Measurements from ENCODE around the gene SGTA. TPM values are rescaled to one million over a fixed set of nuclear protein-coding genes. Genes with fewer than 3 reads are reported as not detected.

The SGTA gene
- total and polyA plus RNA-seq, 2 of the 13 experiments (the other 11 are each of a cell fraction or from before 2014, with no cell fraction given): 43.9 to 47.4 TPM

GRCh38 chr19:2726904-2727639 is 56.0 kb downstream of the SGTA start (continued):
- TF ChIP-seq ZNF687 (CRISPR knock-in tag; IDR thresholded peaks at IDR 0.05) (0 out of 2 replicates have a peak, but pooled peaks have one; percentile 21), ZNF7 (CRISPR knock-in tag; IDR thresholded peaks at IDR 0.05) (peak; percentile 95), ZNF770 (CRISPR knock-in tag; IDR thresholded peaks at IDR 0.05) (0 out of 2 replicates have a peak, but pooled peaks have one; percentile 20), ZFP91 (CRISPR knock-in tag; IDR thresholded peaks at IDR 0.05; ENCODE audit: borderline replicate concordance) (0 out of 2 replicates have a peak, but pooled peaks have one; percentile 33), KAT2B (IDR thresholded peaks at IDR 0.05; ENCODE audit: borderline replicate concordance, low read depth, low read length) (no peak)

Data from HepG2 (cell line).